Measurements from ENCODE around the gene FLVCR2. TPM values are rescaled to one million over a fixed set of nuclear protein-coding genes. Genes with fewer than 3 reads are reported as not detected.

The FLVCR2 gene
- total and polyA plus RNA-seq, 2 of the 13 experiments (the other 11 are each of a cell fraction or from before 2014, with no cell fraction given) = 9.9 to 10.5 TPM

- TF ChIP-seq ZHX2 (IDR thresholded peaks at IDR 0.05; ENCODE audit: low read depth) (no peak), ZHX2 (CRISPR knock-in tag; IDR thresholded peaks at IDR 0.05; ENCODE audit: borderline replicate concordance) (no peak), ZNF616 (CRISPR knock-in tag; IDR thresholded peaks at IDR 0.05; ENCODE audit: low read depth) (no peak), BRF2 (CRISPR knock-in tag; IDR thresholded peaks at IDR 0.05) (no peak), KAT7 (CRISPR knock-in tag; IDR thresholded peaks at IDR 0.05; ENCODE audit: borderline replicate concordance) (no peak), ZNF691 (CRISPR knock-in tag; IDR thresholded peaks at IDR 0.05; ENCODE audit: borderline replicate concordance, low read depth) (no peak), ZNF576 (CRISPR knock-in tag; IDR thresholded peaks at IDR 0.05) (no peak), ZKSCAN5 (CRISPR knock-in tag; IDR thresholded peaks at IDR 0.05) (no peak), NR2F2 (IDR thresholded peaks at IDR 0.05; ENCODE audit: borderline replicate concordance, low read depth) (no peak), ZNF292 (CRISPR knock-in tag; IDR thresholded peaks at IDR 0.05; ENCODE audit: borderline replicate concordance, low read depth) (no peak), ZNF512 (CRISPR knock-in tag; IDR thresholded peaks at IDR 0.05) (no peak), ZNF788 (CRISPR knock-in tag; IDR thresholded peaks at IDR 0.05; ENCODE audit: borderline replicate concordance) (no peak), IKZF5 (CRISPR knock-in tag; IDR thresholded peaks at IDR 0.05) (no peak), ZNF12 (CRISPR knock-in tag; IDR thresholded peaks at IDR 0.05) (no peak), PAXIP1 (CRISPR knock-in tag; conservative IDR thresholded peaks at IDR 0.05) (peak; percentile 33; the same call in 1 of the 2 replicates)
Measured at GRCh38 chr14:75643985-75644384, 65.6 kb downstream of the FLVCR2 start (continued).

All from HepG2 (cell line).